GM21717 (cell line): ENCODE measurements around the gene UST.
"Not testable (repeated sequence)": the region's sequence is repeated elsewhere in the genome, so short reads cannot be mapped to it uniquely, and the experiment has no call there.

Experiments
- ATAC-seq: cut with Tn5 transposase; IDR thresholded peaks from one replicate; pipeline ENCODE4 v1.9.1; 2021; ENCODE audit warnings: mild to moderate bottlenecking, moderate library complexity; ENCODE audit not compliant: unreplicated experiment

Gene UST

DNA sequence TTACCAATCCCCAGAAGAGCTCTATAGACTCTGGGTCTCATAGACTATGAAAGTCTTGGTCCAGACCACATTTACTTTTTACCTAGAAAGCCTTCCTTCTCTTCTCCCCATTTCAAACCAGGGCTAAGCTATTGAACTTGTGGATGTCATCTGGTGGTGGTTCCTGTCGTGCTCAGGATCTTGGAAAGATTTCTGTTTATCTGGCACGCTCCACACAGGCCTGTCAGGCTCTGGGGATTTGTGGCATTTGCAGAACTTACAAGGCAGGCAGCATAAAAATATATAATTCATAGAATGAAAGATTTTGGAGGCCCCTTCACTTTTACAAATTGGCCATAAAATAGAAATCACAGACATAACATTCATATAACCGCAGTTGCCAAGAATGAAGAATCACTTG lies 188.1 kb downstream of the UST start:
- ATAC-seq: no peak

- no peak for ATAC-seq
Measured at GRCh38 chr6:148935705-148936435, 189.0 kb downstream of the UST start.

- ATAC-seq: no peak
Measured at GRCh38 chr6:148943451-148943850, 196.6 kb downstream of the UST start.

- no peak for ATAC-seq
Measured at GRCh38 chr6:148944608-148945007, 197.8 kb downstream of the UST start.

GRCh38 chr6:148945301-148946021 lies 198.6 kb downstream of the UST start:
- ATAC-seq: no peak

DNA sequence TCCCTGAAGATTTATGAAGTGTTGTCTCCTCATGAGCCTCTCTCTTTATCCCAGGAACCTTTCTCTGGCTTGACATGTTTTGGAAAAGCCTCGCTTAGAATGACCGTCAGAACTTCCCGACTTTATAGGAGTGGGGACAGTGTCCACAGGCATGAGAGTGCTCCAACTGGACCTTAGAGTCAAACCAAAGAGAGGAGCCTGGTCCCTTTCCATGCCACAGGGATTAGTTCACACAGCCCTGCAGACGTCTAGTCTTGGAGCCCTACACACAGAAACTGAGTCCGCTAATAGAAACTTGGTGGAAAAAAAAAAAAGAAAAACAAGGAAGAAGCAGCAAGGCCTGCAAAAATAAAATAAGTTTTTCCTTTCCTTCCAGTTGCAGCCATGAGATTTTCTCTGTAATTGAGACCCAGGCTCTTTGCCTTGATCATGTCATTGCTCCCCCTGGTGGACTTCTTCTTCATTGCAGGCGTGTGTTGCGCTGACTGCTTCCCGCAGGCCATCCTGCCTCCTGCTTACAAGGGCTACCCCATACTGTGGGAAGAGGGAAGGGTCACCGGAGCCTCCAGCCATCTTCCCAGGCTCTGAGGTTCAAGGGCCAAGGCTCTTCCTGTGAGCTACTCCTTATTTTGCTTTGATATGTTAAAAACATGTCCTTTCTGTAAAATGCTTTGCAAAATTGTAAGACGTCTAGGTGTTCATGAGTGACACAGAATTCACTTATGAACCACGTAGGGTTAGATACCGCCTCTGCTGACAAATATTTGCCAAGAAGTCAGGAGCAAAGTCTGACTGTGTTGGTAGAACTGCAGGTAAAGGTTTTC lies 201.0 kb downstream of the UST start:
- peak; percentile 85 for ATAC-seq

DNA sequence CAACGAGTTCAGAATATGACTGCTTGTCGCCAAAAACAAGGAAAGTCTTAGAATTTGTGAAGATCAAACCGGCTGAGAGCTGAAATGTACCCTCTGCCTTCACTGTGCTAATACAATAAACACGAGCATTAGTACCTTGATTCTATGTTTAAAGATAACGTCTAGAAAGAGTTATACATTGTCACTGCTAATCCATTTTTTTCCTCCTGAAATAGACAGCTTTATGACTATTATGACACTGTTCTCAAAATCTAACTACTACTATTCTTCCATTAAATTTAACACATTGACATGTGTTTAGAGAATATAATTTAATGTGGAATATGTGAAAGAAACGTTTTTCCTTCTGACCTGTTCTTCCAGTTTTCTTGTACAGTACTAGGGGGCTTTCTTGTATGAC lies 204.8 kb downstream of the UST start:
- no peak for ATAC-seq

DNA sequence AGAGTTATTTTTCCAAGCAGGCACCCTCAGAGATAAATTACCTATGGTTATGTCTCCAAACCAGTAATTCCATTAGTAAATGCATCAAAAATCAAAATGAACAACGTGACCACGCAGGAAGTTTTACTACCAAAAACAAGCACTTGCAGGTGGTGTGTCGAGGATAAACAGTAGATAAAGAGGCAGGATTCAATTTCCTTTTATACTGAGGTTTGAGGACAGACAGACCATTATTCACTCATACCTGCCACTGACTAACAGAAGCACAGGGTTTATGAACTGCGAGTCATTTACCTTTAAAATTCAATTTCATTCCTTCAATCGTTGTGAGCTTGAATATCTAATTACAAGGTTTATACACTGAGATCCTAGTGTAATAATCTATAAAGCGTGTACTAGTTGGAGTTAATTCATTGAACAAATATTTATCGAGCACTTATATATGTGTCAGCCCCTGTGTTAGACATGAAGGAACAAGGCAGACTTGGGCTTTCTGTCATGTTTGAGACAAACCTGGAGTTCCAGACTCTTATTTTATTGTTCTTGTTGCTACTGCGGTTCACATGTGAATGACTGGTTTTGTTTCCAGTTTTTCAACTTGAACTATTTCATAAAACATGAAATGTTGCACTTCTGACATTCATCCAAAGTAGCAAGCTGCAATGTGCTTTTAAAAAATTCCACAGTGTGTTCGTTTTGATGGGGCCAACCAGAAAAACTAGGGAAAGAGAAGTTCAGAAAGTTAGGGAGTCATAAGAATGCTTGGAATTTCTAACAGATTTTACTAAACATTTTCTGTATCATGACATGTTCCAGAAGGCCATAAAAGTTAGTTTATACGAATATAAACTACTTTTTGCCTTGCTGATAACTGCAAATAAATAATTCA lies 205.6 kb downstream of the UST start:
- no peak for ATAC-seq

- ATAC-seq: no peak
Measured at GRCh38 chr6:148954461-148954860, 207.6 kb downstream of the UST start.

GRCh38 chr6:148954934-148955333 lies 208.1 kb downstream of the UST start:
- no peak for ATAC-seq

GRCh38 chr6:148955441-148955840 lies 208.6 kb downstream of the UST start:
- ATAC-seq: no peak

- ATAC-seq: not testable (repeated sequence)
Measured at GRCh38 chr6:148956163-148956562, 209.3 kb downstream of the UST start.

- no peak for ATAC-seq
Measured at GRCh38 chr6:148957752-148958151, 210.9 kb downstream of the UST start.

- ATAC-seq: no peak
Measured at GRCh38 chr6:148959008-148959407, 212.2 kb downstream of the UST start.

GRCh38 chr6:148959501-148959900 lies 212.7 kb downstream of the UST start:
- ATAC-seq: no peak

DNA sequence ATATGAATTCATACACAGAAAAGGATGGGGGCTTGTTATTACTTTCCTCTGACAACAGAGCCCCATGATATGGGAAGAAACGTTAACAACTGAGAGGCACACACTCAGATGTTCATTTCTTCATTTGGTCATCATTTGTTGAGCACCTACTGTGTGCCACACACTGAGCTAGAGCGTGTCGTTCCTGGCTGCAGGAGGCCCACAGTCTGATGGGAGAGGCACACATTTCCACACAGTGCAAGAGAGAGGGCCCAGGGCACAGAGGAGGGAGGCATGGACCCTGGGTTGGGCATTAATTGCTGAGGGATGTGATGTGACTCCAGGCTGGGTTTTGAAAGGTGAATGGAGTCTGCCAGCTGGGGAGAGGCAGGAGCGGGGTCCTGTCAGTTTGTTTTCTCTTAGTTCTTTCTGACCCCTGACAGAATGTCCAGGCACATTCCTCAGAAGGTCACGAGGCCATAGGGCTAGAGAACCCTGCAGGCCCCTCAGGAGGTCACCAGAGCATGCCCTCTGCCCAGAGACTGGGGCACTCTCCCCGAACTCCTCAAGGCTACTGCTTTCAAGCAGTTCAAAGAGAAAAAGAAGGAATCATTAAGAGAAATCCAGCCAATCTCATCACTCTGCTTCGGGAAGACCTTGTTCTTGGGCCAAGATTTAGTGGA lies 216.2 kb downstream of the UST start:
- ATAC-seq: no peak

GRCh38 chr6:148963738-148964137 lies 216.9 kb downstream of the UST start:
- ATAC-seq: no peak

- ATAC-seq: no peak
Measured at GRCh38 chr6:148964467-148964866, 217.6 kb downstream of the UST start.

GRCh38 chr6:148965287-148965686 lies 218.5 kb downstream of the UST start:
- no peak for ATAC-seq

- no peak for ATAC-seq
Measured at GRCh38 chr6:148967011-148967520, 220.2 kb downstream of the UST start.
